ENCODE measurements around the gene ANKRD30B.

- TF ChIP-seq CTCF (IDR thresholded peaks at IDR 0.05) (no peak), POLR2AphosphoS5 (IDR thresholded peaks at IDR 0.05; ENCODE audit: low read depth, low read length) (no peak), REST (IDR thresholded peaks at IDR 0.05; ENCODE audit: insufficient read depth in 1 of 2, low read depth in 2 of 2, low read length in 1 of 2) (no peak), SIN3A (IDR thresholded peaks at IDR 0.05; ENCODE audit: borderline replicate concordance, insufficient read depth, low read depth, low read length) (no peak), TCF7L2 (IDR thresholded peaks at IDR 0.05; ENCODE audit: low read depth, low read length) (no peak)
Observed at GRCh38 chr18:14746897-14747296, 1.1 kb upstream of the ANKRD30B start.
